SH-SY5Y (cell line): ENCODE measurements around the gene MILR1.

Experiments
- GATA2 ChIP-seq: IDR thresholded peaks from 2 replicates; pipeline ENCODE4 v1.6.1; 2011; ENCODE audit warnings: mild to moderate bottlenecking, low read depth, low read length
- GATA3 ChIP-seq: IDR thresholded peaks from 2 replicates; pipeline ENCODE4 v1.6.1; 2011; ENCODE audit warnings: low read depth, mild to moderate bottlenecking, low read length, moderate library complexity

DNA sequence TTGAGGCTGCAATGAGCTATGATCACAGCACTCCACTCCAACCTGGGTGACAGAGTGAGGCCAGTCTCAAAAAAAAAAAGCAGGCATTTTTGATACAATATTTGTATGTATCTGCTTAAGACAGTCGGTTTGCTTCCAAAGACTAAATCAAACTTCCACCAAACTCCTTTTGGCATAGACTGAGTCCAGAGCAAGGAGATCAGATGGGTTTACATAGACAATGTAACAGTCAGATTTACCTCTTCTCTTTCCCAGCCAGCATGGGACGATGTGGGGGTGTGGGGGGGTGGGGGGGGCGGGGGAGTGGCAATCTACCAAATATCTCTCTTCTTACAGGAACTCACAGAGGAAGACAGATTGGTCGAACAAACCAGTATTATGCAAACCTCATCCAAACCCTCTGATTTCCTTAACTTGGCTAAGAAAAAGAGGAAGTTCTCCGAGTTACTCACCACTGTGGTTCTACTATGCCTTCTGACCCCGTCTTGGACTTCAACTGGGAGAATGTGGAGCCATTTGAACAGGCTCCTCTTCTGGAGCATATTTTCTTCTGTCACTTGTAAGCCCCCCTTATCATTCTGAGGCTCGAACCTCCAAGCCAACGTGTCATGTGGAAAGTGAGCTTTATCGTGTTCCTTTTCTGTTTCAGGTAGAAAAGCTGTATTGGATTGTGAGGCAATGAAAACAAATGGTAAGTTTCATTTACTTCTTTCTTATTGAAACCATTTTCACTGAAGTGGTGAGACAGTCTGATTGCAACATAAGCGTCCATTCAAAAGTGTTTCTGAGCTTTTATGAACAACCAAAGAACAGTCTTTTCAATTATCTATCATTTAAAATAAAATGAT is at the start of gene MILR1:
- TF ChIP-seq GATA2 (no peak), GATA3 (no peak)
